OCI-LY3 (cell line): ENCODE data around the gene DBT.

ENCODE experiments used
- CTCF ChIP-seq: fragments of 200-600, 300-600 bp; sonication (generic); IDR thresholded peaks from 2 replicates; pipeline ENCODE4 v1.5.1; 2014; ENCODE audit warnings: antibody characterized with exemption, low read length, low read depth
- EZH2phosphoT487 ChIP-seq: fragments of 200-600 bp; shearing (Covaris generic); IDR thresholded peaks from 2 replicates; pipeline ENCODE4 v1.6.1; 2018; ENCODE audit warnings: antibody characterized with exemption, mixed run types, low read depth

GRCh38 chr1:100217834-100218233 is 31.8 kb downstream of the DBT start:
- TF ChIP-seq CTCF (no peak), EZH2phosphoT487 (no peak)
